Erythroblast (primary cell): ENCODE measurements around the gene SDF2.

ENCODE experiments used
- DNase-seq, 2 experiments: peaks; one replicate each; lab custom pipeline; 2025; lab: John Stamatoyannopoulos, UW
- GATA1 ChIP-seq: IDR thresholded peaks from 2 replicates; pipeline ENCODE4 v1.6.1; 2011; ENCODE audit warnings: low read depth, mild to moderate bottlenecking, control low read depth, low read length, moderate library complexity
- POLR2A ChIP-seq: IDR thresholded peaks from 2 replicates; pipeline ENCODE4 v1.6.1; 2011; ENCODE audit warnings: mild to moderate bottlenecking, low read length

SDF2 gene

GRCh38 chr17:28635506-28635905 is 26.2 kb downstream of the SDF2 start:
- no peak for DNase-seq

GRCh38 chr17:28634206-28634865 is 27.4 kb downstream of the SDF2 start:
- DNase-seq = no peak
- TF ChIP-seq GATA1 = no peak
- no peak for TF ChIP-seq POLR2A

More at GRCh38 chr17:28635506-28635905, 26.2 kb downstream of the SDF2 start:
- TF ChIP-seq POLR2A (no peak), GATA1 (no peak)

- TF ChIP-seq GATA1 (no peak), POLR2A (no peak)
- no peak for DNase-seq
These were observed 34.9 kb downstream of the SDF2 start for GRCh38 chr17:28626818-28627217.

DNA sequence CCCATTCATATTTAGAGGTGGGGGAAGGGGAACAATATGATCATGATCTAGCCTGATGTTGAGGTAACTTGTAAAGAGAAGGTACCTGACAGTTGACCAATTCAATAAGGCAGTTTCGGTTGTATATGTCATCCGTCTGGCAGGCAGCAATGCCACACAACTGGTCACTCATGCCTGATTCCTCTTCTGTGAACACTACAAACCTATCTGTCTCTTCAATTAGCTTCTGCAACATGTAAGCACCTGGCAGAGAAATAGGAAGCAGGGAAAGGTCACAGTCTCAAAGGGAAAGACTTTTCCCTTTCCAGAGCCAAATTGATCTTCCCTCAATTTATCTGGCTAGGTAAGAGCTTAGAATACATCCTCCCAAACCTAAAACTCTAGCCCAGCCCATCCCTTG is 37.6 kb downstream of the SDF2 start:
- no peak for DNase-seq
- no peak for TF ChIP-seq POLR2A
- no peak for TF ChIP-seq GATA1

GRCh38 chr17:28623696-28624095 is 38.0 kb downstream of the SDF2 start:
- TF ChIP-seq GATA1 (no peak), POLR2A (no peak)
- DNase-seq = no peak

DNA sequence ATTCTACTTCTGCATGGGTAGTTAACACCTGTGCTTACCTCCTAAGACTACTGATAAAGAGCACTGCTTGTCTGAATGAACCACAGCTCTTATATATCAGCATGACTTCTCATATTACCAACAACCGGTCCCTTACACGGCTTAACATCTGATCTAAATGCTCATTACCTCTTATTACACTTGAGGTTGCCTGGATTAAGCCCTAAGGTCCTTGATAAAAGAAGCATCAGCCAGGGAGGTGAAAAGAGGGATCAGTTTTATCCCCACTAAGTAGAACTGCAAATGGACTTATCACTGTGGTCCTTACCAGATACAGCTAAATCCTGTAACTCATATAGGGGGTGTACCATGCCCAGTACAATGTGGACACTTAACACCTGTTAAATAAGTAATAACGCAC is 39.5 kb downstream of the SDF2 start:
- no peak for DNase-seq
- no peak for TF ChIP-seq POLR2A
- TF ChIP-seq GATA1 = no peak

DNA sequence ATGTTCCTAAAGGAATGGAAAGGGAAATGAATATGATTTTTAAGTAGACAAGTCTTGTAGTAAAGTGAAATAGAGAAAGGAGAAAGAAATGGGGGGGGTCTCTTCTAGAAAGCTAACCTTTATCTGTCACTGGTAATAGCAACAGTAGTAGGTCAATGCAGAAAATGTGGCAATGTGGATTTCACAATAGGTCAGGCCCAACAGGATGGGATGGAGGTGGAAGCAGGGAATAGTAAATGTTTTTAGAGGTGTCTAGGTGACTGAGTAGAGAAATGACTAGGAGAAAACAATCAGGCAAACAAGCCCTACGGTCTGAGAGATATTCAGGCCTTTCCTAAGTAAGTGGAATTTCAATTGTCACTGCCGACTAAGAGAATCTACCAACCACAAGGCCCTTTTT is 41.7 kb downstream of the SDF2 start:
- no peak for DNase-seq
- TF ChIP-seq POLR2A (no peak), GATA1 (no peak)

DNA sequence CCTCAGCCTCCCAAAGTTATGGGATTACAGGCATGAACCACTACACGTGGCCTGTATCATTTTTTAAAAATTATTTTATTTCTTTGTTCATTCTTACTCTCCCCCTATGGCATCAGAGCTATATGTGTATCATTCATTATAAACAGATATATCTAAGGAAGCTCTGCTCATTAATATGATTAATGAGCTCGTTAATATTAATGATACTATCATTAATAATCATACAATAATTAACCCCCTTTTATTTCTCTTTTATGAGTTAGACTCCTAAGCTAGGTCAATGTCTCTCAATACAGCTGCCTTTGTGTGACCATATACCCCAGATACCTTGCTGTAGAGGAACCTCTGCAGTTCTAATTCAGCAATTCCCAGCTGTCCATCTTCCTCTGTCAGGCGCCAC is 43.2 kb downstream of the SDF2 start:
- TF ChIP-seq GATA1 (no peak), POLR2A (no peak)
- no peak for DNase-seq

GRCh38 chr17:28616281-28616680 is 45.4 kb downstream of the SDF2 start:
- no peak for DNase-seq
- TF ChIP-seq POLR2A = no peak
- no peak for TF ChIP-seq GATA1

- TF ChIP-seq POLR2A (no peak), GATA1 (no peak)
- DNase-seq = no peak
These were observed 46.3 kb downstream of the SDF2 start for GRCh38 chr17:28615260-28615940.

- DNase-seq = no peak
- TF ChIP-seq POLR2A (no peak), GATA1 (no peak)
These were observed 47.8 kb downstream of the SDF2 start, which contains the start of gene RSKR for GRCh38 chr17:28613931-28614381. RSKR (minus strand) TSS chr17:28614185; CDS start chr17:28614161, 24 bp downstream.

DNA sequence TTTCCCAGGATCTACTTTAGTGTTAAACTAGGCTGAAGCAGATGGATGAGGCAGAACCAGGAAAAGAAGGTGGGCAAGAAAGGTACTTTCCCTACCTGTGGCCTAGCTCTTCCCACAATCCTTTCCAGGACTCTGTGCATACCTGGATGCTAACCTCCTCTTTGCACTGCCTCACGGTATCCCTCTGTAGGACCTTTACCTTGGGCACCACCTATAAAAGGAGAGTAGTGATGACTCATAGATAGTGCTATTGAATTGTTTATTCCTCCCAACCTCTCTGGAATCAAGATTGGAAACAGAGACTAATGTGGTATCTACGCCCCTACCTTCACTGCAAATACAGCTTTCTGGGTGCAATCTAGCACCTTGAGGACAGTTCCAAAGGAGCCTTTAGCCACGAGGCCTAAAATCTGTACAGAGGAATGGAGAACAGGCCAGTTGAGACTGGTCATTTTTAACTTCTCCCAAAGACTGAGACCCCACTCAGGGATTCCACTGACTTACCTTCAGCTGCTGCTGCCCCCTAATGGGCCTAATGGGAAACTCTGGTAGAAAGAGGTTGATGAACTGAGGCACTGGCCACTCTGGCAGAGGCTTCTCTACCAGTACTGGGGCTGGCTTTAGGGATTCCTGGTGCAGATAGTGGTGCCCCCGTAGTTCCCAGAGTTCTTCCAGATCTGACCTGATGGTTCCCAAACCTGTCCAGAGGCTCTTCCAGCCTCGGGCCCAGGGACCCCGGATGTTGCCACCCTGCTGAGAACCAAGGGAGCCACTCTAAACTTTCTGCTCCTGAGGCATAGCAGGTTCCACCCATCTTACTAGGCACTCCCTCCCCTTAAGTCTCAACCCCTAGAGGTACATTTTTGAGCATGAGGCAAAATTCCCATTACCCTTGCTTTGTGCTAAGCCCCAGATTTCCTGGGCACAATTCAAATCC is 48.5 kb downstream of the SDF2 start:
- TF ChIP-seq GATA1 (no peak), POLR2A (no peak)
- peak; percentile 32 to 58 for DNase-seq

DNA sequence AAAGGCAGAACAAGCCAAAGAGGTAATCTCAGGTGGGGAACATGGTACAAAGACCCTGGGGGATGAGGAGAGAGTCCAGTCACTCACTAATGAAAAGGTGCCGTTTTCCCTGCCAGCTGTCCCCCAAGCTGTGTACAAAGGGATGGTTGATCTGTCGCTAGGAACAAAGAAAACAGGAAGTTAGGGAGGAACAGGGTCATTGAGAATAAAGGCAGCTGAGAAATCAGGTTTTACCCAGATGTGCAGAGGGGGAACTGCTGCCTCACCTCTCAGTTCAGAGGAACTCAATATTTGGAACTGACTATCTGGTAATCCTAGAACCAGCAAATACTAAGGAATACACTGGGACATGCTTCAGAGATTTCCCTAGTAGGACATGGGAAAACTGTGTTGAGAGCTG is 49.2 kb downstream of the SDF2 start:
- no peak for DNase-seq
- no peak for TF ChIP-seq GATA1
